ENCODE results near the gene WDTC1. TPM values are rescaled to one million over a fixed set of nuclear protein-coding genes. Genes with fewer than 3 reads are reported as not detected.
"Not testable (repeated sequence)": the region's sequence is repeated elsewhere in the genome, so short reads cannot be mapped to it uniquely, and the experiment has no call there.

The WDTC1 gene
- total and polyA plus RNA-seq, 2 of the 8 experiments (the other 6 are each of a cell fraction or from before 2014, with no cell fraction given) = 7.5 to 18.7 TPM

DNA sequence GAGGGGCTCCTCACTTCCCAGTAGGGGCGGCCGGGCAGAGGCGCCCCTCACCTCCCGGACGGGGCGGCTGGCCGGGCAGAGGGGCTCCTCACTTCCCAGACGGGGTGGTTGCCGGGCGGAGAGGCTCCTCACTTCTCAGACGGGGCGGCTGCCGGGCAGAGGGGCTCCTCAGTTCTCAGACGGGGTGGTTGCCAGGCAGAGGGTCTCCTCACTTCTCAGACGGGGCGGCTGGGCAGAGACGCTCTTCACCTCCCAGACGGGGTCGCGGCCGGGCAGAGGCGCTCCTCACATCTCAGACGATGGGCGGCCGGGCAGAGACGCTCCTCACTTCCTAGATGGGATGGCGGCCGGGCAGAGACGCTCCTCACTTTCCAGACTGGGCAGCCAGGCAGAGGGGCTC lies 54.7 kb downstream of the WDTC1 start:
- H2BK12ac ChIP-seq (ENCODE audit: low read depth, low read length); H3K14ac ChIP-seq (ENCODE audit: insufficient read length); FAIRE-seq; H2BK120ac ChIP-seq (replicated peaks; ENCODE audit: low read depth, low read length); H3K56ac ChIP-seq (replicated peaks; ENCODE audit: insufficient read length, low read depth, low read length); H3K27ac ChIP-seq (ENCODE audit: low read depth, low read length); H3K23ac ChIP-seq (ENCODE audit: insufficient read length); H2AFZ ChIP-seq (ENCODE audit: low read length); H4K5ac ChIP-seq (ENCODE audit: insufficient read length, low read depth, low read length); H3K36me3 ChIP-seq (ENCODE audit: control insufficient read depth in 2 of 4, insufficient read depth in 4 of 4, low read length in 3 of 4); H3K23me2 ChIP-seq (ENCODE audit: low read depth, low read length); DNase-seq (ENCODE audit: low read depth in 1 of 2, low spot score in 2 of 2); H3K9me3 ChIP-seq (ENCODE audit: insufficient read depth in 2 of 2, low read depth in 1 of 2, low read length in 1 of 2); H3K79me1 ChIP-seq (ENCODE audit: low read depth, low read length); H2BK15ac ChIP-seq (ENCODE audit: low read length); H4K8ac ChIP-seq (ENCODE audit: extremely low read depth, insufficient read depth, low read length); H3K4me1 ChIP-seq (replicated peaks in 1 of 4; ENCODE audit: control insufficient read depth in 3 of 4, insufficient read depth in 4 of 4, low read length in 3 of 4); H3K27me3 ChIP-seq (replicated peaks in 1 of 4; ENCODE audit: control insufficient read depth in 3 of 4, extremely low read depth in 1 of 4, insufficient read depth in 3 of 4, low read length in 3 of 4); H3K4me2 ChIP-seq (ENCODE audit: insufficient read depth in 1 of 2, low read depth in 2 of 2, low read length in 2 of 2); H4K91ac ChIP-seq (replicated peaks; ENCODE audit: insufficient read length, low read length); H3K4me3 ChIP-seq (ENCODE audit: extremely low read depth in 1 of 4, insufficient read depth in 2 of 4, low read depth in 3 of 4, low read length in 4 of 4); POLR2A ChIA-PET (ENCODE audit: partially characterized antibody); H2BK5ac ChIP-seq (ENCODE audit: low read depth, low read length); H3K4ac ChIP-seq (replicated peaks; ENCODE audit: insufficient read length, low read depth, low read length); H2BK20ac ChIP-seq (ENCODE audit: low read length); H2AK5ac ChIP-seq (ENCODE audit: low read depth, low read length); H3K9ac ChIP-seq (replicated peaks in 1 of 4; ENCODE audit: extremely low read depth in 1 of 4, low read depth in 3 of 4, low read length in 3 of 4); H4K20me1 ChIP-seq (replicated peaks in 1 of 2; ENCODE audit: control insufficient read depth in 1 of 2, insufficient read depth in 2 of 2, low read length in 2 of 2); H3K79me2 ChIP-seq (ENCODE audit: control insufficient read depth in 1 of 2, insufficient read depth in 2 of 2, low read length in 2 of 2); H3K18ac ChIP-seq (ENCODE audit: extremely low read depth, low read length): not testable (repeated sequence)
- CTCF ChIA-PET (ENCODE audit: partially characterized antibody) = interaction anchor here (3.6 kb wide), 1 partner anchor 11 kb away, joined by 19 read pairs; no protein-coding TSS in a partner anchor
- no CpG with 5 or more reads among the region's 29 CpGs for WGBS, 2 experiments (ENCODE audit: extremely low coverage in 1 of 2, insufficient coverage in 1 of 2, insufficient read length in 1 of 2, insufficient replicate concordance in 2 of 2, low coverage in 1 of 2, low lambda C conversion rate in 2 of 2, missing lambda C conversion rate in 1 of 2)
